Activated T-helper 17 cell treated with anti-CD3 and anti-CD28 coated beads, Interleukin-2, amount 50 U/mL, for 72 hours (primary cell): ENCODE data around the gene PPP2R5B. TPM values are rescaled to one million over a fixed set of nuclear protein-coding genes. Genes with fewer than 3 reads are reported as not detected.

Experiments used
- ATAC-seq: fragments of 150-1000 bp; cut with Tn5 transposase; replicated peaks from 2 replicates; pipeline ENCODE4 v1.10.0; 2021; ENCODE audit warnings: mild to moderate bottlenecking, moderate library complexity
- H3K27ac Mint-ChIP-seq: one replicate; pipeline ENCODE4 v1.8.0; 2022; ENCODE audit warnings: mixed read lengths
- H3K27me3 Mint-ChIP-seq: one replicate; pipeline ENCODE4 v1.8.0; 2022; ENCODE audit warnings: mixed read lengths
- H3K36me3 Mint-ChIP-seq: one replicate; pipeline ENCODE4 v1.8.0; 2022; ENCODE audit warnings: low read depth, mild to moderate bottlenecking, mixed read lengths
- H3K4me1 Mint-ChIP-seq: one replicate; pipeline ENCODE4 v1.8.0; 2022; ENCODE audit warnings: mixed read lengths
- H3K4me3 Mint-ChIP-seq: one replicate; pipeline ENCODE4 v1.8.0; 2022; ENCODE audit warnings: mild to moderate bottlenecking, mixed read lengths
- H3K9me3 Mint-ChIP-seq: one replicate; pipeline ENCODE4 v1.8.0; 2022; ENCODE audit warnings: mixed read lengths
- total RNA-seq, 2 donors: library from RNA; stranded (reverse); gene quantifications; one replicate each; pipeline ENCODE4 v1.2.3, GENCODE V29; 2022

PPP2R5B gene
- total RNA-seq, 2 donors from 2014 or later = 14.6 to 43.0 TPM

- Mint-ChIP-seq H3K9me3 (no peaks in the 10 kb centered on the region), H3K27ac (no peak overlapping the region), H3K4me1 (peaks cover under 1% of the 10 kb centered on the region), H3K4me3 (no peak overlapping the region), H3K36me3 (peaks cover 19% of the 10 kb centered on the region), H3K27me3 (no peaks in the 10 kb centered on the region)
- ATAC-seq = no peak
Observed at GRCh38 chr11:64894812-64895452, 29.6 kb upstream of the PPP2R5B start.

GRCh38 chr11:64896448-64897022 is 28.0 kb upstream of the PPP2R5B start:
- ATAC-seq = no peak
- peak overlapping the region; percentile 48 for H3K27ac Mint-ChIP-seq
- H3K36me3 Mint-ChIP-seq = peaks cover 28% of the 10 kb centered on the region
- no peak overlapping the region for H3K4me3 Mint-ChIP-seq
- no peaks in the 10 kb centered on the region for H3K9me3 Mint-ChIP-seq
- H3K4me1 Mint-ChIP-seq = peaks cover 9% of the 10 kb centered on the region
- no peaks in the 10 kb centered on the region for H3K27me3 Mint-ChIP-seq

- Mint-ChIP-seq H3K27ac (peak overlapping the region; percentile 48), H3K4me1 (peaks cover 9% of the 10 kb centered on the region), H3K4me3 (no peak overlapping the region), H3K36me3 (peaks cover 33% of the 10 kb centered on the region), H3K27me3 (no peaks in the 10 kb centered on the region), H3K9me3 (no peaks in the 10 kb centered on the region)
- ATAC-seq = no peak
Observed at GRCh38 chr11:64897381-64898075, 27.0 kb upstream of the PPP2R5B start.

GRCh38 chr11:64898076-64898445 is 26.4 kb upstream of the PPP2R5B start:
- Mint-ChIP-seq H3K27ac (no peak overlapping the region), H3K4me1 (peaks cover 9% of the 10 kb centered on the region), H3K9me3 (no peaks in the 10 kb centered on the region), H3K4me3 (no peak overlapping the region), H3K36me3 (peaks cover 33% of the 10 kb centered on the region), H3K27me3 (no peaks in the 10 kb centered on the region)
- no peak for ATAC-seq

GRCh38 chr11:64898541-64898940 is 25.9 kb upstream of the PPP2R5B start:
- ATAC-seq = no peak
- Mint-ChIP-seq H3K9me3 (no peaks in the 10 kb centered on the region), H3K36me3 (peaks cover 33% of the 10 kb centered on the region), H3K4me3 (no peak overlapping the region), H3K27ac (no peak overlapping the region), H3K4me1 (peaks cover 9% of the 10 kb centered on the region), H3K27me3 (no peaks in the 10 kb centered on the region)

- ATAC-seq = peak; percentile 100
- Mint-ChIP-seq H3K36me3 (peaks cover 37% of the 10 kb centered on the region), H3K27ac (peak overlapping the region; percentile 55), H3K9me3 (no peaks in the 10 kb centered on the region), H3K4me1 (peaks cover 9% of the 10 kb centered on the region), H3K27me3 (no peaks in the 10 kb centered on the region), H3K4me3 (peak overlapping the region; percentile 55)
Observed at GRCh38 chr11:64900263-64900678, 24.2 kb upstream of the PPP2R5B start.

- no peak for ATAC-seq
- Mint-ChIP-seq H3K4me1 (peaks cover 9% of the 10 kb centered on the region), H3K36me3 (peaks cover 42% of the 10 kb centered on the region), H3K27ac (no peak overlapping the region), H3K9me3 (no peaks in the 10 kb centered on the region), H3K27me3 (no peaks in the 10 kb centered on the region), H3K4me3 (no peak overlapping the region)
Observed at GRCh38 chr11:64900774-64901173, 23.7 kb upstream of the PPP2R5B start.

GRCh38 chr11:64902102-64902900 is 22.2 kb upstream of the PPP2R5B start:
- H3K27ac Mint-ChIP-seq = peak overlapping the region; percentile 86
- H3K4me3 Mint-ChIP-seq = no peak overlapping the region
- peaks cover 40% of the 10 kb centered on the region for H3K36me3 Mint-ChIP-seq
- peaks cover 9% of the 10 kb centered on the region for H3K4me1 Mint-ChIP-seq
- H3K27me3 Mint-ChIP-seq = no peaks in the 10 kb centered on the region
- ATAC-seq = no peak
- no peaks in the 10 kb centered on the region for H3K9me3 Mint-ChIP-seq

GRCh38 chr11:64903291-64903833 is 21.1 kb upstream of the PPP2R5B start:
- no peak for ATAC-seq
- Mint-ChIP-seq H3K9me3 (no peaks in the 10 kb centered on the region), H3K4me1 (peaks cover 9% of the 10 kb centered on the region), H3K36me3 (peaks cover 43% of the 10 kb centered on the region), H3K27me3 (no peaks in the 10 kb centered on the region), H3K27ac (no peak overlapping the region), H3K4me3 (no peak overlapping the region)

- Mint-ChIP-seq H3K36me3 (peaks cover 46% of the 10 kb centered on the region), H3K4me1 (peaks cover 4% of the 10 kb centered on the region), H3K4me3 (no peak overlapping the region), H3K9me3 (no peaks in the 10 kb centered on the region), H3K27me3 (no peaks in the 10 kb centered on the region), H3K27ac (no peak overlapping the region)
- peak; percentile 9 for ATAC-seq
Observed at GRCh38 chr11:64905516-64906313, 18.8 kb upstream of the PPP2R5B start.

- Mint-ChIP-seq H3K27ac (no peak overlapping the region), H3K36me3 (peaks cover 49% of the 10 kb centered on the region), H3K9me3 (no peaks in the 10 kb centered on the region), H3K4me1 (peaks cover 3% of the 10 kb centered on the region), H3K27me3 (no peaks in the 10 kb centered on the region), H3K4me3 (no peak overlapping the region)
- ATAC-seq = no peak
Observed at GRCh38 chr11:64906314-64906635, 18.2 kb upstream of the PPP2R5B start.

GRCh38 chr11:64908766-64909165 is 15.7 kb upstream of the PPP2R5B start:
- Mint-ChIP-seq H3K4me3 (no peak overlapping the region), H3K27me3 (no peaks in the 10 kb centered on the region), H3K9me3 (no peaks in the 10 kb centered on the region), H3K27ac (peak overlapping the region; percentile 46), H3K36me3 (peaks cover 59% of the 10 kb centered on the region), H3K4me1 (no peaks in the 10 kb centered on the region)
- no peak for ATAC-seq

- Mint-ChIP-seq H3K4me3 (no peak overlapping the region), H3K27ac (no peak overlapping the region), H3K27me3 (no peaks in the 10 kb centered on the region), H3K36me3 (peaks cover 59% of the 10 kb centered on the region), H3K9me3 (no peaks in the 10 kb centered on the region), H3K4me1 (no peaks in the 10 kb centered on the region)
- ATAC-seq = no peak
Observed at GRCh38 chr11:64909653-64910343, 14.7 kb upstream of the PPP2R5B start.
